GM06990 (cell line): Measurements from ENCODE around the gene ATOX1.
"Not testable (repeated sequence)": the region's sequence is repeated elsewhere in the genome, so short reads cannot be mapped to it uniquely, and the experiment has no call there.

ENCODE experiments used
- DNase-seq: peaks from one replicate; pipeline ENCODE4 v3.0.0-alpha.2; 2011; ENCODE audit not compliant: insufficient read length; ENCODE audit errors: extremely low read depth
- H3K27me3 ChIP-seq: replicated peaks from 2 replicates; pipeline ENCODE4 v1.6.0; 2011; ENCODE audit warnings: low read length; ENCODE audit not compliant: control insufficient read depth, insufficient read depth
- H3K36me3 ChIP-seq: 2 replicates; pipeline ENCODE4 v1.5.1; 2011; ENCODE audit warnings: low read length; ENCODE audit not compliant: control insufficient read depth, insufficient read depth
- H3K4me3 ChIP-seq: replicated peaks from 2 replicates; pipeline ENCODE4 v1.5.1; 2011; ENCODE audit warnings: low read depth, mild to moderate bottlenecking, control low read depth, low read length
- TF ChIP-seq, protein P1 (sequence below): IDR thresholded peaks from 2 replicates; pipeline ENCODE4 v1.5.1; 2011; ENCODE audit warnings: low read length, control low read depth, mild to moderate bottlenecking, inconsistent platforms; ENCODE audit not compliant: insufficient read depth, poor library complexity, severe bottlenecking

ATOX1 gene

GRCh38 chr5:151737431-151737830, 21.0 kb downstream of the ATOX1 start:
- H3K36me3 ChIP-seq, result no peaks in the 10 kb centered on the region; the same call in none of the 2 replicates
- no peak for DNase-seq
- H3K4me3 ChIP-seq, result no peak overlapping the region
- H3K27me3 ChIP-seq, result no peaks in the 10 kb centered on the region
- TF ChIP-seq, protein P1, sequence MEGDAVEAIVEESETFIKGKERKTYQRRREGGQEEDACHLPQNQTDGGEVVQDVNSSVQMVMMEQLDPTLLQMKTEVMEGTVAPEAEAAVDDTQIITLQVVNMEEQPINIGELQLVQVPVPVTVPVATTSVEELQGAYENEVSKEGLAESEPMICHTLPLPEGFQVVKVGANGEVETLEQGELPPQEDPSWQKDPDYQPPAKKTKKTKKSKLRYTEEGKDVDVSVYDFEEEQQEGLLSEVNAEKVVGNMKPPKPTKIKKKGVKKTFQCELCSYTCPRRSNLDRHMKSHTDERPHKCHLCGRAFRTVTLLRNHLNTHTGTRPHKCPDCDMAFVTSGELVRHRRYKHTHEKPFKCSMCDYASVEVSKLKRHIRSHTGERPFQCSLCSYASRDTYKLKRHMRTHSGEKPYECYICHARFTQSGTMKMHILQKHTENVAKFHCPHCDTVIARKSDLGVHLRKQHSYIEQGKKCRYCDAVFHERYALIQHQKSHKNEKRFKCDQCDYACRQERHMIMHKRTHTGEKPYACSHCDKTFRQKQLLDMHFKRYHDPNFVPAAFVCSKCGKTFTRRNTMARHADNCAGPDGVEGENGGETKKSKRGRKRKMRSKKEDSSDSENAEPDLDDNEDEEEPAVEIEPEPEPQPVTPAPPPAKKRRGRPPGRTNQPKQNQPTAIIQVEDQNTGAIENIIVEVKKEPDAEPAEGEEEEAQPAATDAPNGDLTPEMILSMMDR, result no peak

GRCh38 chr5:151735646-151736045, 22.8 kb downstream of the ATOX1 start:
- no peak for DNase-seq
- no peak overlapping the region for H3K4me3 ChIP-seq
- TF ChIP-seq, protein P1, result no peak
- H3K36me3 ChIP-seq, result no peaks in the 10 kb centered on the region; the same call in 1 of the 2 replicates
- H3K27me3 ChIP-seq, result no peaks in the 10 kb centered on the region

DNA sequence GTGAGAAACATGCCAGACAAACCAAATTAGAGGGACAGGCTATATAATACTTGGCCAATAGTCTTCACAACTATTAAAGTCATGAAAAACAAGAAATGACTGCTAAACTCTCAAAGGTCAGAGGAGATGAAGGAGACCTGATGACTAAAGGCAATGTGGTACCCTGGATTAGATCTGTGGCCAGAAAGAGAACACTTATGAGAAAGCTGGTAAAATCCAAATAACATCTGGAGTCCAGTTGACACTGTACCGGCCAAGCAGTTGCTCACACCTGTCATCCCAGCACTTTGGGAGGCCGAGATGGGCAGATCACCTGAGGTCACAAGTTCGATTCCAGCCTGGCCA, 24.4 kb downstream of the ATOX1 start:
- no peak for DNase-seq
- Histone ChIP-seq H3K4me3 (no peak overlapping the region), H3K27me3 (no peaks in the 10 kb centered on the region), H3K36me3 (no peaks in the 10 kb centered on the region; the same call in 1 of the 2 replicates)
- TF ChIP-seq, protein P1, result no peak

DNA sequence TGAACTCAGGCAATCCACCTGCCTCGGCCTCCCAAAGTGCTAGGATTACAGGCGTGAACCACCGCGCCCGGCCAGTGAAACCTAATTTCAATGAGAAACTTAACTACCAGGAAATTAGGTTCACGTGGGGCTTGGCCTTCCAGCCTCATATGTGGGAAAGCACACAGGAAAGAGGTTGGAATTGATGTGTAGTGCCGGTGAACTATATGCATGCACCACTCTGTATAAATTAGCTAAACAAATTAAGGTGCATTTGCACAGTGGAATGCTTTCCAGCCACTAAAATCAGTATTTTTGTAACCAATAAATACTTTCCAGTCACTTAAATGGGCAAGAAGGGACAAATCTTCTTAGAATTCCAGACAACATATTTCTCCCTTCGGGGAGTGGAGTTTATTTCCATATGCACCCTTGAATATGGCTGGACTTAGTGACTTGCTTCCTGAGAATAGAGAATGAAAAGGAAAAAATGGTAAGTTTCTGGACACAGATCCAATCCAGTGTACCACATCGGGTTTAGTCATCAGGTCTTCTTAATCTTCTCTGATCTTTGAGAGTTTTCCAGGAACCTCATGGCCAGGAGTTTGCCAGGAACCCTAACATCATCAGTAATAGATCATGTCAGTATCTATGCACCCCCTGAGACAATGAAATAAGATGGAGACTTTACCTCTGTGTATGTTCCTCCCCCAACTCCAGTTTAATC, 24.9 kb downstream of the ATOX1 start:
- H3K27me3 ChIP-seq, result no peaks in the 10 kb centered on the region
- H3K36me3 ChIP-seq, result no peaks in the 10 kb centered on the region; the same call in 1 of the 2 replicates
- no peak overlapping the region for H3K4me3 ChIP-seq
- TF ChIP-seq, protein P1, result no peak
- DNase-seq, result no peak

- Histone ChIP-seq H3K27me3 (no peaks in the 10 kb centered on the region), H3K36me3 (no peaks in the 10 kb centered on the region), H3K4me3 (no peak overlapping the region)
- no peak for DNase-seq
- TF ChIP-seq, protein P1, result no peak
Observed at GRCh38 chr5:151730381-151730780, 28.1 kb downstream of the ATOX1 start.

DNA sequence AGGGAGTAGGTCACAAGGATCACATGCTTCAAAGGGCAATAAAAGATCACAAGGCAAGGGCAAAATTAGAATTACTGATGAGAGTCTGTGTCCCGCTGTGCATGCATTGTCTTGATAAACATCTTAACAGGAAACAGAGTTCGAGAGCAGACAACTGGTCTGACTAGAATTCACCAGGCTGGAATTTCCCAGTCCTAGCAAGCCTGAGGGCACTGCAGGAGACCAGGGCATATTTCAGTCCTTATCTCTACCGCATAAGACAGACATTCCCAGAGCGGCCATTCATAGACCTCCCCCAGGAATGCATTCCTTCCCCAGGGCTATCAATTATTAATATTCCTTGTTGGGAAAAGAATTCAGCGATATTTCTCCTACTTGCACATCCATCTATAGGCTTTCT, 28.8 kb downstream of the ATOX1 start:
- not testable (repeated sequence) for DNase-seq, H3K27me3 ChIP-seq, H3K4me3 ChIP-seq, H3K36me3 ChIP-seq
